ENCODE results near the gene HPN. TPM values are rescaled to one million over a fixed set of nuclear protein-coding genes. Genes with fewer than 3 reads are reported as not detected.

The HPN gene
- total and polyA plus RNA-seq, 2 of the 13 experiments (the other 11 are each of a cell fraction or from before 2014, with no cell fraction given), result 46.7 to 261 TPM

DNA sequence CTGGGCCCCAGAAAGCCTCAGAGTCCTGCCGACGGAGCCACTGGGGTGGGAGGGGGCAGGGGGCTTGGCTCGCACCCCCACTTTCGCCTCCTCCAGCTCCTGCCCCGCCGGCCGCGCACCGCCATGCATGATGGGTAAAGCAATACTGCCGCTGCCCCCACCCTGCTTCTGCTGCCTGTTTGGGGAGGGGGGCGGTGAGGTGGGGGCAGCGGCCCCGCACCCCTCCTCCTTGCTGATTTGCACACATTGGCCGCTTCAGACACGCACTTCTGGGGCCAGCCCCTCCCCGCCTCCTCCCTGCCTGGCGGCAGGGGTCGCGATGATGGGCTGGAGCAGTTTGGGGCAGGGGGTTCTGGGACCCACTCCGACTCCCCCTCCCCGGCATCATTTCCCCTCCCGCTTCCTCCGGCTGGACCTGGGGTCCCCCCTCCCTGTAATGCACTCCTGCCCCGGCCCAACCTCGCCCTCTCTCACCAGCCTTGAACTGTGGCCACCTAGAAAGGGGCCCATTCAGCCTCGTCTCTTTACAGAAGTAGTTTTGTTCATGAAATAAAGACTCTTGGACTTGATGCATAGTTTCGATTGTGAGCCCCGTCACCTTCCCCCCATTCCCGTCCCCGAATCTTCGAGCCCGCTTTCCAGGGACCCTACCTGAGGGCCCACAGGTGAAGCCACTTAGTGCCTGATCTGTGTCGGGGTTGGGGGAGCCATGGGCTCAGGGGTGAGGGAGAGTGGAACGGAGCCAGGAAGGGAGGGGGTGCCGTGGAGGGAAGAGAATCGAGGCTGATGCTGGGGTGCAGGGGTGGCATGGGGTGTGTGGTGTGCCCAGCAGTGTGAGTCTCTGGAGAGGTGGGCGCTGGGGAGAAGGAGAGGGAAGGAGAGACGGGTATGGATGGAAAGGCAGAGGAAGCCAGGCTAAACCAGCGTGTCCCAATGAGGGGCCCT lies 1.4 kb upstream of the HPN start (continued):
- TF ChIP-seq RBFOX2 (IDR thresholded peaks at IDR 0.05; ENCODE audit: low read depth, low read length), result 0 out of 2 replicates have a peak, but pooled peaks have one; percentile 15
- no peak for TF ChIP-seq FOXP1 (IDR thresholded peaks at IDR 0.05)
- TF ChIP-seq FOXP1 (CRISPR knock-in tag; IDR thresholded peaks at IDR 0.05), result no peak
- TF ChIP-seq, protein P1, sequence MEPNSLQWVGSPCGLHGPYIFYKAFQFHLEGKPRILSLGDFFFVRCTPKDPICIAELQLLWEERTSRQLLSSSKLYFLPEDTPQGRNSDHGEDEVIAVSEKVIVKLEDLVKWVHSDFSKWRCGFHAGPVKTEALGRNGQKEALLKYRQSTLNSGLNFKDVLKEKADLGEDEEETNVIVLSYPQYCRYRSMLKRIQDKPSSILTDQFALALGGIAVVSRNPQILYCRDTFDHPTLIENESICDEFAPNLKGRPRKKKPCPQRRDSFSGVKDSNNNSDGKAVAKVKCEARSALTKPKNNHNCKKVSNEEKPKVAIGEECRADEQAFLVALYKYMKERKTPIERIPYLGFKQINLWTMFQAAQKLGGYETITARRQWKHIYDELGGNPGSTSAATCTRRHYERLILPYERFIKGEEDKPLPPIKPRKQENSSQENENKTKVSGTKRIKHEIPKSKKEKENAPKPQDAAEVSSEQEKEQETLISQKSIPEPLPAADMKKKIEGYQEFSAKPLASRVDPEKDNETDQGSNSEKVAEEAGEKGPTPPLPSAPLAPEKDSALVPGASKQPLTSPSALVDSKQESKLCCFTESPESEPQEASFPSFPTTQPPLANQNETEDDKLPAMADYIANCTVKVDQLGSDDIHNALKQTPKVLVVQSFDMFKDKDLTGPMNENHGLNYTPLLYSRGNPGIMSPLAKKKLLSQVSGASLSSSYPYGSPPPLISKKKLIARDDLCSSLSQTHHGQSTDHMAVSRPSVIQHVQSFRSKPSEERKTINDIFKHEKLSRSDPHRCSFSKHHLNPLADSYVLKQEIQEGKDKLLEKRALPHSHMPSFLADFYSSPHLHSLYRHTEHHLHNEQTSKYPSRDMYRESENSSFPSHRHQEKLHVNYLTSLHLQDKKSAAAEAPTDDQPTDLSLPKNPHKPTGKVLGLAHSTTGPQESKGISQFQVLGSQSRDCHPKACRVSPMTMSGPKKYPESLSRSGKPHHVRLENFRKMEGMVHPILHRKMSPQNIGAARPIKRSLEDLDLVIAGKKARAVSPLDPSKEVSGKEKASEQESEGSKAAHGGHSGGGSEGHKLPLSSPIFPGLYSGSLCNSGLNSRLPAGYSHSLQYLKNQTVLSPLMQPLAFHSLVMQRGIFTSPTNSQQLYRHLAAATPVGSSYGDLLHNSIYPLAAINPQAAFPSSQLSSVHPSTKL (CRISPR knock-in tag; IDR thresholded peaks at IDR 0.05), result peak; percentile 43; the same call in 1 of the 2 replicates
- TF ChIP-seq ZNF256 (CRISPR knock-in tag; conservative IDR thresholded peaks at IDR 0.05), result no peak
- peak; percentile 11; the same call in 1 of the 2 replicates for TF ChIP-seq SMAD1 (CRISPR knock-in tag; IDR thresholded peaks at IDR 0.05; ENCODE audit: borderline replicate concordance, low read depth)
- TF ChIP-seq, protein P2, sequence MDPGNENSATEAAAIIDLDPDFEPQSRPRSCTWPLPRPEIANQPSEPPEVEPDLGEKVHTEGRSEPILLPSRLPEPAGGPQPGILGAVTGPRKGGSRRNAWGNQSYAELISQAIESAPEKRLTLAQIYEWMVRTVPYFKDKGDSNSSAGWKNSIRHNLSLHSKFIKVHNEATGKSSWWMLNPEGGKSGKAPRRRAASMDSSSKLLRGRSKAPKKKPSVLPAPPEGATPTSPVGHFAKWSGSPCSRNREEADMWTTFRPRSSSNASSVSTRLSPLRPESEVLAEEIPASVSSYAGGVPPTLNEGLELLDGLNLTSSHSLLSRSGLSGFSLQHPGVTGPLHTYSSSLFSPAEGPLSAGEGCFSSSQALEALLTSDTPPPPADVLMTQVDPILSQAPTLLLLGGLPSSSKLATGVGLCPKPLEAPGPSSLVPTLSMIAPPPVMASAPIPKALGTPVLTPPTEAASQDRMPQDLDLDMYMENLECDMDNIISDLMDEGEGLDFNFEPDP (CRISPR knock-in tag; conservative IDR thresholded peaks at IDR 0.05), result no peak
- TF ChIP-seq, protein P3, sequence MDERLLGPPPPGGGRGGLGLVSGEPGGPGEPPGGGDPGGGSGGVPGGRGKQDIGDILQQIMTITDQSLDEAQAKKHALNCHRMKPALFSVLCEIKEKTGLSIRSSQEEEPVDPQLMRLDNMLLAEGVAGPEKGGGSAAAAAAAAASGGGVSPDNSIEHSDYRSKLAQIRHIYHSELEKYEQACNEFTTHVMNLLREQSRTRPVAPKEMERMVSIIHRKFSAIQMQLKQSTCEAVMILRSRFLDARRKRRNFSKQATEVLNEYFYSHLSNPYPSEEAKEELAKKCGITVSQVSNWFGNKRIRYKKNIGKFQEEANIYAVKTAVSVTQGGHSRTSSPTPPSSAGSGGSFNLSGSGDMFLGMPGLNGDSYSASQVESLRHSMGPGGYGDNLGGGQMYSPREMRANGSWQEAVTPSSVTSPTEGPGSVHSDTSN (CRISPR knock-in tag; IDR thresholded peaks at IDR 0.05), result no peak
- TF ChIP-seq, protein P4, sequence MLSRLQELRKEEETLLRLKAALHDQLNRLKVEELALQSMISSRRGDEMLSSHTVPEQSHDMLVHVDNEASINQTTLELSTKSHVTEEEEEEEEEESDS (CRISPR knock-in tag; IDR thresholded peaks at IDR 0.05; ENCODE audit: borderline replicate concordance), result no peak
- TF ChIP-seq YEATS2 (CRISPR knock-in tag; IDR thresholded peaks at IDR 0.05; ENCODE audit: borderline replicate concordance), result no peak
- peak; percentile 89 for TF ChIP-seq ASH2L (IDR thresholded peaks at IDR 0.05; ENCODE audit: insufficient read length, low read depth, low read length)
- TF ChIP-seq GZF1 (CRISPR knock-in tag; IDR thresholded peaks at IDR 0.05), result no peak
- no peak for TF ChIP-seq ISL2 (CRISPR knock-in tag; IDR thresholded peaks at IDR 0.05)
- no peak for TF ChIP-seq HDAC2 (CRISPR knock-in tag; IDR thresholded peaks at IDR 0.05)
- TF ChIP-seq CBX2 (IDR thresholded peaks at IDR 0.05; ENCODE audit: low read depth, low read length), result no peak
- no peak for TF ChIP-seq CBX2 (CRISPR knock-in tag; IDR thresholded peaks at IDR 0.05; ENCODE audit: low read depth)
- no peak for TF ChIP-seq ZSCAN21 (CRISPR knock-in tag; IDR thresholded peaks at IDR 0.05; ENCODE audit: borderline replicate concordance)
- TF ChIP-seq SMARCC2 (IDR thresholded peaks at IDR 0.05), result no peak
- peak; percentile 25 for TF ChIP-seq RBM22 (optimal IDR thresholded peaks at IDR 0.05; ENCODE audit: low read length)
- TF ChIP-seq ZNF766 (CRISPR knock-in tag; IDR thresholded peaks at IDR 0.05; ENCODE audit: borderline replicate concordance), result no peak
- TF ChIP-seq, protein P5, sequence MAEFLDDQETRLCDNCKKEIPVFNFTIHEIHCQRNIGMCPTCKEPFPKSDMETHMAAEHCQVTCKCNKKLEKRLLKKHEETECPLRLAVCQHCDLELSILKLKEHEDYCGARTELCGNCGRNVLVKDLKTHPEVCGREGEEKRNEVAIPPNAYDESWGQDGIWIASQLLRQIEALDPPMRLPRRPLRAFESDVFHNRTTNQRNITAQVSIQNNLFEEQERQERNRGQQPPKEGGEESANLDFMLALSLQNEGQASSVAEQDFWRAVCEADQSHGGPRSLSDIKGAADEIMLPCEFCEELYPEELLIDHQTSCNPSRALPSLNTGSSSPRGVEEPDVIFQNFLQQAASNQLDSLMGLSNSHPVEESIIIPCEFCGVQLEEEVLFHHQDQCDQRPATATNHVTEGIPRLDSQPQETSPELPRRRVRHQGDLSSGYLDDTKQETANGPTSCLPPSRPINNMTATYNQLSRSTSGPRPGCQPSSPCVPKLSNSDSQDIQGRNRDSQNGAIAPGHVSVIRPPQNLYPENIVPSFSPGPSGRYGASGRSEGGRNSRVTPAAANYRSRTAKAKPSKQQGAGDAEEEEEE (CRISPR knock-in tag; IDR thresholded peaks at IDR 0.05; ENCODE audit: borderline replicate concordance), result no peak
- TF ChIP-seq PHB2 (IDR thresholded peaks at IDR 0.05; ENCODE audit: partially characterized antibody), result no peak
